C4-2B (cell line): Measurements from ENCODE around the gene PRICKLE1.

Experiments
- H3K27ac ChIP-seq: fragments of 450-650 bp; 2 replicates; pipeline ENCODE4 v1.5.1; 2017
- ZFX ChIP-seq: fragments of 450-650 bp; IDR thresholded peaks from 2 replicates; pipeline ENCODE4 v1.6.1; 2017
- TF ChIP-seq, protein P1 (sequence below): fragments of 450-650 bp; conservative IDR thresholded peaks from 2 replicates; pipeline ENCODE4 v1.5.1; 2017; ENCODE audit warnings: mild to moderate bottlenecking

Gene PRICKLE1

GRCh38 chr12:42570076-42570475, 19.5 kb downstream of the PRICKLE1 start:
- H3K27ac ChIP-seq, result no peak overlapping the region
- TF ChIP-seq, protein P1, sequence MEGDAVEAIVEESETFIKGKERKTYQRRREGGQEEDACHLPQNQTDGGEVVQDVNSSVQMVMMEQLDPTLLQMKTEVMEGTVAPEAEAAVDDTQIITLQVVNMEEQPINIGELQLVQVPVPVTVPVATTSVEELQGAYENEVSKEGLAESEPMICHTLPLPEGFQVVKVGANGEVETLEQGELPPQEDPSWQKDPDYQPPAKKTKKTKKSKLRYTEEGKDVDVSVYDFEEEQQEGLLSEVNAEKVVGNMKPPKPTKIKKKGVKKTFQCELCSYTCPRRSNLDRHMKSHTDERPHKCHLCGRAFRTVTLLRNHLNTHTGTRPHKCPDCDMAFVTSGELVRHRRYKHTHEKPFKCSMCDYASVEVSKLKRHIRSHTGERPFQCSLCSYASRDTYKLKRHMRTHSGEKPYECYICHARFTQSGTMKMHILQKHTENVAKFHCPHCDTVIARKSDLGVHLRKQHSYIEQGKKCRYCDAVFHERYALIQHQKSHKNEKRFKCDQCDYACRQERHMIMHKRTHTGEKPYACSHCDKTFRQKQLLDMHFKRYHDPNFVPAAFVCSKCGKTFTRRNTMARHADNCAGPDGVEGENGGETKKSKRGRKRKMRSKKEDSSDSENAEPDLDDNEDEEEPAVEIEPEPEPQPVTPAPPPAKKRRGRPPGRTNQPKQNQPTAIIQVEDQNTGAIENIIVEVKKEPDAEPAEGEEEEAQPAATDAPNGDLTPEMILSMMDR, result no peak
- no peak for TF ChIP-seq ZFX

GRCh38 chr12:42568952-42569915, 20.3 kb downstream of the PRICKLE1 start:
- no peak for TF ChIP-seq ZFX
- TF ChIP-seq, protein P1, result peak; percentile 85
- H3K27ac ChIP-seq, result no peak overlapping the region

- H3K27ac ChIP-seq, result no peak overlapping the region
These were observed 23.9 kb downstream of the PRICKLE1 start for GRCh38 chr12:42565633-42566032.

GRCh38 chr12:42564996-42565395, 24.6 kb downstream of the PRICKLE1 start:
- no peak overlapping the region for H3K27ac ChIP-seq
- TF ChIP-seq, protein P1, result no peak
- TF ChIP-seq ZFX, result no peak

More at GRCh38 chr12:42565633-42566032, 23.9 kb downstream of the PRICKLE1 start:
- TF ChIP-seq, protein P1, result peak; percentile 9; the same call in 1 of the 2 replicates
- no peak for TF ChIP-seq ZFX

DNA sequence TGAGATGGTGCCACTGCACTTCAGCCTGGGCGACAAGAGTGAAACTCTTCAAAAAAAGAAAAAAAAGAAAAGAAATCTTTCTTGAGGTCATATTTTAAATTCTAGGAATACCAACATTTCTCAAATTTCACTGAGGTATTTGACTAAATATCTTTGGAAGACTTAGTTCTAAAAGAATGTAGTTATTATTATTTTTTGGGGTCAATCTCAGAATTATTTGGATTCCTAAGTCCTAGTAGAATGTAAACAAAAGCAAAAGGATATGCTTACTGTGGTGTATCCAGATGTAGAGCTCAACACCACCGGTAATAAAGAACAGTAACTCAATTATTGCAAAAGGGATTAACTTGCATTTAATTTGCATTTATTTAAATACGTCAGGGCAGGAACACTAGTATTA, 25.0 kb downstream of the PRICKLE1 start:
- TF ChIP-seq, protein P1, result no peak
- no peak for TF ChIP-seq ZFX
- no peak overlapping the region for H3K27ac ChIP-seq

DNA sequence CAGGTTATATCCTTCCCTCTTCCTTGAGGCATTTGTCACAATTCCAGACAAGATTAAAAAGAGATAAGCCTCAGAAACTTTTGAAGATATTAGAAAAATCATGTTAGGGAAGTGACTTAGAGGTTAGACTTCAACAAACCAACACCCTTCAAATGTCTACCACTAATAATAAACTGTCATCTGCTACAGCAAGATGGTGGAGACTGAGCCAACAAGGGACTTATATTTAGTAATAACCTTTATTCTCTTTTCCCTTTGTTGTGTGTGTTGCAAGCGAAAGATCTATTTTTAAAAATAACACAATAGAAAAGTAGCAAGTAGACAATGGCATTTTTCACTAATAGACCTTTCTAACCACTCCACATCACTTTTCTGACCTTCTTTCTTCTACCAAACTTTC, 28.6 kb downstream of the PRICKLE1 start:
- TF ChIP-seq ZFX, result no peak
- TF ChIP-seq, protein P1, result no peak
- no peak overlapping the region for H3K27ac ChIP-seq

DNA sequence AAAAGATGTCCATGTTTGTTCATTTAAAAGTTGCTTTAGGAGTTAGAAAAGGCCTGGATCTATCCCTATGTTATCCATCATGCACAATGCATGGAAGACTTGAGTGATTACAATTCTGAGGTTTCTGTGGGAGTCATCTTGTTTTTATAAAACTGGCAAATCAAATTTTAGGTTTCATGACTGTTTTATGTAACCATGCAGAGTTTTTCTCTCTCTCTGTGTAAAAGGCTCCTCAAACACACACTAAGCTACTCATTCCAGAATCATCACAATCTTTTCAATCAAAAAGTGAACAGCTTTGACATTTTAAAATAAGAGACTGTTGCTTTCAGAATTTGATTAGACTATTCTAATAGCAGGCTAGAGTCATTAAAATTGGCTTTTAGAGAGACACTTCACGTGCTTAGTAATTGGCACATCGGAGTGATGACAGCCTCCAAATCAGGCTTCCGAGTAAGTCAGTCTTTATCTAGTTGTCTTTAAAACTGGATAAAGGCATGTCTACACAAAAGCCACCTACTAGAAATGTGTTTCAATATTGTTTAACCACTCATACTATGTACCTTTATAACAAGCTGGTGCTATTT, 31.9 kb downstream of the PRICKLE1 start:
- TF ChIP-seq, protein P1, result no peak
- TF ChIP-seq ZFX, result no peak
- H3K27ac ChIP-seq, result no peak overlapping the region
